ENCODE measurements around the gene CD19.
"Not testable (repeated sequence)": the region's sequence is repeated elsewhere in the genome, so short reads cannot be mapped to it uniquely, and the experiment has no call there.

The CD19 gene

GRCh38 chr16:28910086-28911031, 21.4 kb upstream of the CD19 start:
- no peak for DNase-seq

GRCh38 chr16:28912558-28912957, 19.2 kb upstream of the CD19 start:
- DNase-seq: no peak

GRCh38 chr16:28913946-28914724, 17.6 kb upstream of the CD19 start:
- no peak for DNase-seq

GRCh38 chr16:28915181-28915580, 16.6 kb upstream of the CD19 start:
- DNase-seq: peak; percentile 65

- no peak for DNase-seq
Measured at GRCh38 chr16:28917095-28917494, 14.7 kb upstream of the CD19 start.

- DNase-seq: no peak
Measured at GRCh38 chr16:28918698-28919097, 13.1 kb upstream of the CD19 start.

GRCh38 chr16:28923231-28923587, 8.6 kb upstream of the CD19 start:
- DNase-seq: no peak

- no peak for DNase-seq
Measured at GRCh38 chr16:28923652-28924398, 7.9 kb upstream of the CD19 start.

- DNase-seq: no peak
Measured at GRCh38 chr16:28924399-28924761, 7.4 kb upstream of the CD19 start.

GRCh38 chr16:28924762-28925385, 6.9 kb upstream of the CD19 start, which contains the start of gene RABEP2:
Gene RABEP2 (minus strand): TSS chr16:28925238. CDS start chr16:28925163, 75 bp downstream.
- DNase-seq: peak; percentile 90

GRCh38 chr16:28925386-28926228, 6.2 kb upstream of the CD19 start:
- peak; percentile 85 for DNase-seq

- DNase-seq: not testable (repeated sequence)
Measured at GRCh38 chr16:28926284-28926683, 5.5 kb upstream of the CD19 start.

GRCh38 chr16:28927815-28928214, 4.0 kb upstream of the CD19 start:
- DNase-seq: no peak

- no peak for DNase-seq
Measured at GRCh38 chr16:28930203-28930602, 1.6 kb upstream of the CD19 start.

GRCh38 chr16:28930652-28931051, 1.1 kb upstream of the CD19 start:
- no peak for DNase-seq

GRCh38 chr16:28932339-28933141, 769 bp downstream of the CD19 start:
- DNase-seq: no peak

GRCh38 chr16:28933171-28933570, 1.4 kb downstream of the CD19 start:
- DNase-seq: no peak

- no peak for DNase-seq
Measured at GRCh38 chr16:28935346-28935745, 3.6 kb downstream of the CD19 start.

- peak; percentile 77 for DNase-seq
Measured at GRCh38 chr16:28935924-28936783, 4.4 kb downstream of the CD19 start.

- no peak for DNase-seq
Measured at GRCh38 chr16:28936784-28937155, 5.0 kb downstream of the CD19 start.
